HepG2 (cell line): ENCODE measurements around the gene ZBTB20. TPM values are rescaled to one million over a fixed set of nuclear protein-coding genes. Genes with fewer than 3 reads are reported as not detected.

ENCODE experiments used
- ATAC-seq: fragments of 200-7000 bp; cut with Tn5 transposase; 3 replicates; pipeline ENCODE4 v1.9.1; 2020; ENCODE audit warnings: mild to moderate bottlenecking, moderate library complexity
- BruUV-seq: library from RNA; stranded (reverse); fragments of 400-500 nt; replicated peaks from 2 replicates; lab custom pipeline; 2021; lab: Mats Ljungman, UMichigan
- CTCF ChIA-PET: fragments of 300-600 bp; formaldehyde crosslinking; extraction: SDS; loops from one replicate; lab custom pipeline; 2021; ENCODE audit warnings: low total read pairs, inconsistent platforms, low intra/inter-chr PET ratio; lab: Yijun Ruan, JAX
- POLR2A ChIA-PET: fragments of 350-600 bp; sonication (Branson Sonifier 250); formaldehyde crosslinking; loops from one replicate; lab custom pipeline; 2020; ENCODE audit warnings: antibody characterized with exemption, inconsistent platforms; lab: Yijun Ruan, JAX
- DNase-seq: peaks from one replicate; pipeline ENCODE4 v3.0.0-alpha.2; 2015; ENCODE audit warnings: low spot score
- FAIRE-seq: peaks from 3 replicates; lab custom pipeline; 2011; peaks lifted over from hg19 to GRCh38; lab: Jason Lieb, UNC
- H2AFZ ChIP-seq: one replicate; pipeline ENCODE4 v1.6.1; 2011; ENCODE audit warnings: low read length, inconsistent platforms
- H3K27ac ChIP-seq: fragments of 300-600 bp; 3 replicates; pipeline ENCODE4 v1.8.0; 2011; ENCODE audit warnings: mixed run types, mild to moderate bottlenecking, mixed read lengths, low read length, inconsistent platforms; ENCODE audit not compliant: insufficient read depth; ENCODE audit errors: extremely low read length
- H3K27me3 ChIP-seq, 2 experiments: fragments of 200-600 bp in 1 of 2; 2 replicates in 1 of 2; 3 replicates in 1 of 2; pipeline versions ENCODE4 v1.6.0 to v1.8.0; 2011; ENCODE audit warnings: low read length in 2 of 2, mild to moderate bottlenecking in 2 of 2, moderate library complexity in 2 of 2, inconsistent platforms in 1 of 2; ENCODE audit not compliant: insufficient read depth in 2 of 2, control insufficient read depth in 1 of 2
- H3K36me3 ChIP-seq, 2 experiments: fragments of 200-600 bp in 1 of 2; replicated peaks in 1 of 2; 2 replicates in 1 of 2; 3 replicates in 1 of 2; pipeline versions ENCODE4 v1.5.1 to v1.8.0; 2011; ENCODE audit warnings: low read length in 2 of 2, inconsistent platforms in 1 of 2; ENCODE audit not compliant: insufficient read depth in 2 of 2, control insufficient read depth in 1 of 2
- H3K4me1 ChIP-seq: 2 replicates; pipeline ENCODE4 v1.5.1; 2012; ENCODE audit warnings: low read length, inconsistent platforms; ENCODE audit not compliant: insufficient read depth
- H3K4me2 ChIP-seq: 2 replicates; pipeline ENCODE4 v1.6.0; 2011; ENCODE audit warnings: low read depth, low read length, inconsistent platforms
- H3K4me3 ChIP-seq, 3 experiments: fragments of 200-600 bp in 1 of 3; sonication (generic), shearing (Covaris generic) in 1 of 3; replicated peaks in 1 of 3; 2 replicates each; pipeline ENCODE4 v1.5.1; 2011 to 2016; ENCODE audit warnings: low read length in 3 of 3, inconsistent platforms in 2 of 3, low read depth in 2 of 3, mild to moderate bottlenecking in 2 of 3, control low read depth in 1 of 3, mixed read lengths in 1 of 3; ENCODE audit not compliant: insufficient read depth in 1 of 3
- H3K79me2 ChIP-seq: one replicate; pipeline ENCODE4 v1.6.1; 2011; ENCODE audit warnings: low read length, inconsistent platforms; ENCODE audit not compliant: insufficient read depth
- H3K9ac ChIP-seq: 2 replicates; pipeline ENCODE4 v1.6.0; 2011; ENCODE audit warnings: mild to moderate bottlenecking, low read depth, low read length, inconsistent platforms; ENCODE audit not compliant: insufficient read depth
- H3K9me3 ChIP-seq: 2 replicates; pipeline ENCODE4 v1.5.1; 2012; ENCODE audit warnings: mild to moderate bottlenecking, low read length
- H4K20me1 ChIP-seq: 2 replicates; pipeline ENCODE4 v1.6.0; 2011; ENCODE audit warnings: inconsistent platforms, mild to moderate bottlenecking, low read length, moderate library complexity; ENCODE audit not compliant: insufficient read depth
- ASH2L ChIP-seq: fragments of 300-600, 200-600 bp; sonication (generic); IDR thresholded peaks from 2 replicates; pipeline ENCODE4 v1.7.0; 2017; ENCODE audit warnings: low read depth, mild to moderate bottlenecking, moderate library complexity, mixed read lengths, low read length; ENCODE audit not compliant: insufficient read length
- SRSF1 ChIP-seq: fragments of 200-400 bp; formaldehyde crosslinking; optimal IDR thresholded peaks from 2 replicates; pipeline ENCODE3; 2017; ENCODE audit warnings: mild to moderate bottlenecking, low read depth, low read length, moderate library complexity
- in situ Hi-C: cut with HindIII; loops from 2 replicates; pipeline ENCODE4 v1.10.0; 2017; ENCODE audit warnings: low pct_unique_long_range_greater_than_20kb; ENCODE audit not compliant: extremely low pct_ligation_motif_present
- intact Hi-C: fragments of 100-400 bp; cut with micrococcal nuclease; formaldehyde crosslinking; loops from one replicate; pipeline ENCODE4 v1.10.0; 2022; ENCODE audit not compliant: unreplicated experiment
- polyA plus RNA-seq, 8 experiments: library from polyadenylated mRNA; depleted of rRNA in 3 of 8; stranded (reverse) in 7 of 8; unstranded in 1 of 8; fragments of >200 nt; fragmentation: Illumina TruSeq in 4 of 8; extraction: Trizol in 4 of 8; gene quantifications; 2 replicates each; pipeline versions ENCODE4 v1.2.1 to v1.2.3, GENCODE V29; 2011 to 2016; ENCODE audit warnings: low read depth in 4 of 8, missing spikeins in 1 of 8, mixed read lengths in 1 of 8; ENCODE audit not compliant: insufficient read depth in 1 of 8
- total RNA-seq, 5 experiments: library from RNA; depleted of rRNA; stranded (reverse); fragments of >200 nt; fragmentation: Illumina TruSeq; extraction: Trizol; gene quantifications; 2 replicates each; pipeline ENCODE4 v1.2.3, GENCODE V29; 2016; ENCODE audit warnings: low read depth in 1 of 5
- TF ChIP-seq, protein P1 (sequence below): sonication (generic); formaldehyde crosslinking; IDR thresholded peaks from 2 replicates; pipeline ENCODE4 v1.4.0; 2020; ENCODE audit warnings: missing genetic modification reagents, borderline replicate concordance
- TF ChIP-seq, protein P2 (sequence below): sonication (generic); formaldehyde crosslinking; IDR thresholded peaks from 2 replicates; pipeline ENCODE4 v1.5.1; 2020; ENCODE audit warnings: missing genetic modification reagents, mild to moderate bottlenecking, borderline replicate concordance
- TF ChIP-seq, protein P3 (sequence below): sonication (generic); formaldehyde crosslinking; IDR thresholded peaks from 2 replicates; pipeline ENCODE4 v1.4.0; 2020; ENCODE audit warnings: mild to moderate bottlenecking, missing genetic modification reagents, borderline replicate concordance
- TF ChIP-seq, protein P4 (sequence below): sonication (generic); formaldehyde crosslinking; IDR thresholded peaks from 2 replicates; pipeline ENCODE4; 2020; ENCODE audit warnings: missing genetic modification reagents, mild to moderate bottlenecking, borderline replicate concordance

Gene ZBTB20
- total and polyA plus RNA-seq, 2 of the 13 experiments (the other 11 are each of a cell fraction or from before 2014, with no cell fraction given) = 1.9 to 8.8 TPM

DNA sequence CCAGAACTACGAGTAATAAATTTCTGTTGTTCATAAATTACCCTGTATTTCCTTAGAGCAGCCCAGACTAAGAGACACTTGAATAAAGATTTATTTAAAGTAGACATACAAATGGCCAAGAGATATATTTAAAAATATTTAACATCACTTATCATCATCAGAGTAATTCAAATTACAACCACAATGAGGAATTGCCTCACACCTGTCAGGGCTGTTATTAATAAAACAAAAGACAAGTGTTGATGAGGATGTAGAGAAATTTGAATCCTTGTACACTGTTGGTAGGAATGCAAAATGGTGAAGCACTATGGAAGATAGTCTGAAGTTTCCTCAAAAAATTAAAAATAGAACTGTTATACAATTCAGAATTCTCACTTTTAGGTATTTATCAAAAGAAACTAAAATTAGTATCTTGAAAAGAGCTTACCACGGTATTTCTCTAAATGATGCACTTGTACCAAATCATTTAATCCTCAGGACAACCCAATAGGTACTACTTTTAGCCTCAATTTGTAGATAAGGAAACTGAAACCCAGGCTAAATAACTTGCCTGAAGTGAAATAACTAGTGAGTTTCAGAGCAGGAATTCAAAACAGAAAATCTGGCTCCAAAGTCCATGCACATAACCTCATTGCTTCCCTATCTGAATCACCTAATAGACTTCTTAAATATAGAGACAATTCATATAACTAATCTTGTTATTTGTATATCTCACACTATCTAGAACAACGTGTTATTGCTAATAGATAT lies 69.4 kb downstream of the ZBTB20 start (continued):
- TF ChIP-seq, protein P1, sequence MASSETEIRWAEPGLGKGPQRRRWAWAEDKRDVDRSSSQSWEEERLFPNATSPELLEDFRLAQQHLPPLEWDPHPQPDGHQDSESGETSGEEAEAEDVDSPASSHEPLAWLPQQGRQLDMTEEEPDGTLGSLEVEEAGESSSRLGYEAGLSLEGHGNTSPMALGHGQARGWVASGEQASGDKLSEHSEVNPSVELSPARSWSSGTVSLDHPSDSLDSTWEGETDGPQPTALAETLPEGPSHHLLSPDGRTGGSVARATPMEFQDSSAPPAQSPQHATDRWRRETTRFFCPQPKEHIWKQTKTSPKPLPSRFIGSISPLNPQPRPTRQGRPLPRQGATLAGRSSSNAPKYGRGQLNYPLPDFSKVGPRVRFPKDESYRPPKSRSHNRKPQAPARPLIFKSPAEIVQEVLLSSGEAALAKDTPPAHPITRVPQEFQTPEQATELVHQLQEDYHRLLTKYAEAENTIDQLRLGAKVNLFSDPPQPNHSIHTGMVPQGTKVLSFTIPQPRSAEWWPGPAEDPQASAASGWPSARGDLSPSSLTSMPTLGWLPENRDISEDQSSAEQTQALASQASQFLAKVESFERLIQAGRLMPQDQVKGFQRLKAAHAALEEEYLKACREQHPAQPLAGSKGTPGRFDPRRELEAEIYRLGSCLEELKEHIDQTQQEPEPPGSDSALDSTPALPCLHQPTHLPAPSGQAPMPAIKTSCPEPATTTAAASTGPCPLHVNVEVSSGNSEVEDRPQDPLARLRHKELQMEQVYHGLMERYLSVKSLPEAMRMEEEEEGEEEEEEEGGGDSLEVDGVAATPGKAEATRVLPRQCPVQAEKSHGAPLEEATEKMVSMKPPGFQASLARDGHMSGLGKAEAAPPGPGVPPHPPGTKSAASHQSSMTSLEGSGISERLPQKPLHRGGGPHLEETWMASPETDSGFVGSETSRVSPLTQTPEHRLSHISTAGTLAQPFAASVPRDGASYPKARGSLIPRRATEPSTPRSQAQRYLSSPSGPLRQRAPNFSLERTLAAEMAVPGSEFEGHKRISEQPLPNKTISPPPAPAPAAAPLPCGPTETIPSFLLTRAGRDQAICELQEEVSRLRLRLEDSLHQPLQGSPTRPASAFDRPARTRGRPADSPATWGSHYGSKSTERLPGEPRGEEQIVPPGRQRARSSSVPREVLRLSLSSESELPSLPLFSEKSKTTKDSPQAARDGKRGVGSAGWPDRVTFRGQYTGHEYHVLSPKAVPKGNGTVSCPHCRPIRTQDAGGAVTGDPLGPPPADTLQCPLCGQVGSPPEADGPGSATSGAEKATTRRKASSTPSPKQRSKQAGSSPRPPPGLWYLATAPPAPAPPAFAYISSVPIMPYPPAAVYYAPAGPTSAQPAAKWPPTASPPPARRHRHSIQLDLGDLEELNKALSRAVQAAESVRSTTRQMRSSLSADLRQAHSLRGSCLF (CRISPR knock-in tag) = no peak
- TF ChIP-seq SRSF1 (no peak), ASH2L (no peak)

DNA sequence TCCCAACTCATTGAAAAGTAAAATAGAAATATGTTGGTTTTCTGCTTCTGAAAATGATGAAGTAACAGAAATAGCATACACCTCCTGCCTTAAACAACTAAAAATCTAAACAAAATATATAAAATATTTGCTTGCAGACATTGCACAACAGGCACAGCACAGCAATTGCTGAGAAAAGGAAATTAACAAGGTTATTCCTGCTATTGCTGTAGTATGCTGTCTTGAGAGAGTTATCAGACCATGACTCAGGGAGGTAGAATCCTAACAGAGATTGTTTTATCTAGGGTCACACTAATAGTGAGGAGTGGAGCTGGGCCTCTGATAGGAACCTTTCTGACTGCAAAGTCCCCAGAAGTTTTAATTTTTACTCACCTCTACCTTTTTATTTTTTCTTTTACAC lies 72.6 kb downstream of the ZBTB20 start:
- Histone ChIP-seq H3K27ac (no peak overlapping the region), H3K36me3 (no peaks in the 10 kb centered on the region), H3K9me3 (no peaks in the 10 kb centered on the region), H2AFZ (no peak overlapping the region), H3K4me1 (no peaks in the 10 kb centered on the region; the same call in 1 of the 2 replicates), H3K4me3 (no peak overlapping the region), H3K4me2 (no peak overlapping the region), H3K79me2 (no peaks in the 10 kb centered on the region), H3K27me3 (no peaks in the 10 kb centered on the region), H3K9ac (no peak overlapping the region), H4K20me1 (no peaks in the 10 kb centered on the region)
- ChIA-PET POLR2A (no interaction called here), CTCF (no interaction called here)
- ATAC-seq (no peak), FAIRE-seq (no peak), DNase-seq (no peak)
- BruUV-seq = no TSS peak
- intact Hi-C loops (no loop called here), in situ Hi-C loops (no loop called here)
- TF ChIP-seq, protein P2, sequence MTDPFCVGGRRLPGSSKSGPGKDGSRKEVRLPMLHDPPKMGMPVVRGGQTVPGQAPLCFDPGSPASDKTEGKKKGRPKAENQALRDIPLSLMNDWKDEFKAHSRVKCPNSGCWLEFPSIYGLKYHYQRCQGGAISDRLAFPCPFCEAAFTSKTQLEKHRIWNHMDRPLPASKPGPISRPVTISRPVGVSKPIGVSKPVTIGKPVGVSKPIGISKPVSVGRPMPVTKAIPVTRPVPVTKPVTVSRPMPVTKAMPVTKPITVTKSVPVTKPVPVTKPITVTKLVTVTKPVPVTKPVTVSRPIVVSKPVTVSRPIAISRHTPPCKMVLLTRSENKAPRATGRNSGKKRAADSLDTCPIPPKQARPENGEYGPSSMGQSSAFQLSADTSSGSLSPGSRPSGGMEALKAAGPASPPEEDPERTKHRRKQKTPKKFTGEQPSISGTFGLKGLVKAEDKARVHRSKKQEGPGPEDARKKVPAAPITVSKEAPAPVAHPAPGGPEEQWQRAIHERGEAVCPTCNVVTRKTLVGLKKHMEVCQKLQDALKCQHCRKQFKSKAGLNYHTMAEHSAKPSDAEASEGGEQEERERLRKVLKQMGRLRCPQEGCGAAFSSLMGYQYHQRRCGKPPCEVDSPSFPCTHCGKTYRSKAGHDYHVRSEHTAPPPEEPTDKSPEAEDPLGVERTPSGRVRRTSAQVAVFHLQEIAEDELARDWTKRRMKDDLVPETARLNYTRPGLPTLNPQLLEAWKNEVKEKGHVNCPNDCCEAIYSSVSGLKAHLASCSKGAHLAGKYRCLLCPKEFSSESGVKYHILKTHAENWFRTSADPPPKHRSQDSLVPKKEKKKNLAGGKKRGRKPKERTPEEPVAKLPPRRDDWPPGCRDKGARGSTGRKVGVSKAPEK (CRISPR knock-in tag) = no peak
- TF ChIP-seq, protein P3, sequence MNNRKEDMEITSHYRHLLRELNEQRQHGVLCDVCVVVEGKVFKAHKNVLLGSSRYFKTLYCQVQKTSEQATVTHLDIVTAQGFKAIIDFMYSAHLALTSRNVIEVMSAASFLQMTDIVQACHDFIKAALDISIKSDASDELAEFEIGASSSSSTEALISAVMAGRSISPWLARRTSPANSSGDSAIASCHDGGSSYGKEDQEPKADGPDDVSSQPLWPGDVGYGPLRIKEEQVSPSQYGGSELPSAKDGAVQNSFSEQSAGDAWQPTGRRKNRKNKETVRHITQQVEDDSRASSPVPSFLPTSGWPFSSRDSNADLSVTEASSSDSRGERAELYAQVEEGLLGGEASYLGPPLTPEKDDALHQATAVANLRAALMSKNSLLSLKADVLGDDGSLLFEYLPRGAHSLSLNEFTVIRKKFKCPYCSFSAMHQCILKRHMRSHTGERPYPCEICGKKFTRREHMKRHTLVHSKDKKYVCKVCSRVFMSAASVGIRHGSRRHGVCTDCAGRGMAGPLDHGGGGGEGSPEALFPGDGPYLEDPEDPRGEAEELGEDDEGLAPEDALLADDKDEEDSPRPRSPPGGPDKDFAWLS (CRISPR knock-in tag) = no peak
- TF ChIP-seq, protein P4, sequence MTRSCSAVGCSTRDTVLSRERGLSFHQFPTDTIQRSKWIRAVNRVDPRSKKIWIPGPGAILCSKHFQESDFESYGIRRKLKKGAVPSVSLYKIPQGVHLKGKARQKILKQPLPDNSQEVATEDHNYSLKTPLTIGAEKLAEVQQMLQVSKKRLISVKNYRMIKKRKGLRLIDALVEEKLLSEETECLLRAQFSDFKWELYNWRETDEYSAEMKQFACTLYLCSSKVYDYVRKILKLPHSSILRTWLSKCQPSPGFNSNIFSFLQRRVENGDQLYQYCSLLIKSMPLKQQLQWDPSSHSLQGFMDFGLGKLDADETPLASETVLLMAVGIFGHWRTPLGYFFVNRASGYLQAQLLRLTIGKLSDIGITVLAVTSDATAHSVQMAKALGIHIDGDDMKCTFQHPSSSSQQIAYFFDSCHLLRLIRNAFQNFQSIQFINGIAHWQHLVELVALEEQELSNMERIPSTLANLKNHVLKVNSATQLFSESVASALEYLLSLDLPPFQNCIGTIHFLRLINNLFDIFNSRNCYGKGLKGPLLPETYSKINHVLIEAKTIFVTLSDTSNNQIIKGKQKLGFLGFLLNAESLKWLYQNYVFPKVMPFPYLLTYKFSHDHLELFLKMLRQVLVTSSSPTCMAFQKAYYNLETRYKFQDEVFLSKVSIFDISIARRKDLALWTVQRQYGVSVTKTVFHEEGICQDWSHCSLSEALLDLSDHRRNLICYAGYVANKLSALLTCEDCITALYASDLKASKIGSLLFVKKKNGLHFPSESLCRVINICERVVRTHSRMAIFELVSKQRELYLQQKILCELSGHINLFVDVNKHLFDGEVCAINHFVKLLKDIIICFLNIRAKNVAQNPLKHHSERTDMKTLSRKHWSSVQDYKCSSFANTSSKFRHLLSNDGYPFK (CRISPR knock-in tag) = no peak
